Measurements from ENCODE around the gene BORCS6.

BORCS6 gene

DNA sequence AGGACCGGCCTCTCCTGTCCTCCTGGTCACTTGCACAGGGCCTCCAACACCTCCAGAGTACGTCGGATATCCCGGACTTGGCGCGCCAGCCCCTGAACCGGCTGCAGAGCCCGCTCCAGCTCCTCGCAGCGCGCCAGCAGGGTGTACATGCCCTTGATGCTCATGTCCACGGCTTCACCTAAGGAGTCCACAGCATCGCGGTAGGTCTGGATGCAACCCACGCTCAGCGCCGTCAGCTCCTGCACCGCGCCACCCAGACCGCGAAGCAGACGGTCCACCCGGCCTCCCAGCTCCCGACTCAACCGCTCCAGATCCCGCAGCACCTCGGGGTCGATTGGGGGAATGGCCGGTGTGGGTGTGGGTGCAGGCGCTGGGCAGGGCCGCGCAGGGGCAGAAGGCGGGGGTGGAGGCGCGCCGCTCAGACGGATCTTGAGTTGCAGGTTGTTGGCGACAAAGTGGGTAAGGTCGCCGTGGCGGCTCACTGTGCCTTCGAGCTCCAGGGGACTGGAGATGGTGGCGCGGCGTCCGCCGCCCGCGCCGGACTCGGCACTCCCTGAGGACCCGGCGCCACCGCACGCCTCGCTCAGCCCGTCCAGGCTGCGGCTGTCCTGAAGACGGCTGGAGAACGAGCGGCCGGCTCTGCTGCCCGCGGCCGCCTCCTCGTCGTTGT, 804 bp downstream of the BORCS6 start:
- peaks cover 0 to 16% (median 3%) of the 10 kb centered on the region in 3 experiments for H3K27me3 ChIP-seq (ENCODE audit: control insufficient read depth in 3 of 3, insufficient read depth in 3 of 3, low read depth in 1 of 3, low read length in 3 of 3)
- no peak overlapping the region for H3K27ac ChIP-seq (replicated peaks; ENCODE audit: low read length)
- DNase-seq (ENCODE audit: low spot score), result no peak
- no peaks in the 10 kb centered on the region for H3K36me3 ChIP-seq (replicated peaks in 1 of 2; ENCODE audit: control insufficient read depth in 2 of 2, insufficient read depth in 2 of 2, low read length in 2 of 2)
- H3K18ac ChIP-seq (ENCODE audit: low read length), result peak overlapping the region; percentile 88
- no peak overlapping the region for H2BK120ac ChIP-seq (ENCODE audit: low read depth, low read length)
- H2BK15ac ChIP-seq (ENCODE audit: low read length), result peak overlapping the region; percentile 79
- H3K4me2 ChIP-seq (ENCODE audit: insufficient read depth, low read length, poor library complexity, severe bottlenecking), result peak overlapping the region; percentile 77
- peak overlapping the region; percentile 69 to 93 for H3K4me3 ChIP-seq (ENCODE audit: low read length in 2 of 2)
- H2BK5ac ChIP-seq (ENCODE audit: low read length), result peak overlapping the region; percentile 87
- no peak overlapping the region for H3K14ac ChIP-seq (ENCODE audit: low read length)
- peak overlapping the region; percentile 90 for H3K23ac ChIP-seq (ENCODE audit: low read depth, low read length, poor library complexity)
- no peak overlapping the region for H4K91ac ChIP-seq (ENCODE audit: low read depth, low read length, poor library complexity)
- H3K79me1 ChIP-seq (ENCODE audit: low read depth, low read length), result peaks cover 9% of the 10 kb centered on the region
- H2AFZ ChIP-seq (ENCODE audit: low read length), result peak overlapping the region; percentile 94
- no peaks in the 10 kb centered on the region for H3K9me3 ChIP-seq (replicated peaks in 1 of 2; ENCODE audit: control insufficient read depth in 2 of 2, insufficient read depth in 1 of 2, low read depth in 1 of 2, low read length in 2 of 2)
- no CpG with 5 or more reads among the region's 67 CpGs for WGBS, 2 donors (ENCODE audit: extremely low coverage in 2 of 2, insufficient read length in 2 of 2, insufficient replicate concordance in 1 of 2)
- no peak overlapping the region for H4K8ac ChIP-seq (ENCODE audit: low read depth, low read length)
- H2AK5ac ChIP-seq (ENCODE audit: low read depth, low read length), result peak overlapping the region; percentile 89
- peak overlapping the region; percentile 87 for H3K4ac ChIP-seq (ENCODE audit: low read length)
- peaks cover 20 to 24% of the 10 kb centered on the region in 2 donors for H3K4me1 ChIP-seq (ENCODE audit: control insufficient read depth in 2 of 2, insufficient read depth in 1 of 2, low read depth in 1 of 2, low read length in 2 of 2)
- H2BK12ac ChIP-seq (ENCODE audit: low read length), result peak overlapping the region; percentile 76
- H3K9ac ChIP-seq (ENCODE audit: low read depth, low read length, poor library complexity), result peak overlapping the region; percentile 93

- Histone ChIP-seq H3K79me1 (ENCODE audit: low read depth, low read length) (peaks cover 9% of the 10 kb centered on the region), H3K4ac (ENCODE audit: low read length) (peak overlapping the region; percentile 61), H3K36me3 (replicated peaks in 1 of 2; ENCODE audit: control insufficient read depth in 2 of 2, insufficient read depth in 2 of 2, low read length in 2 of 2) (no peaks in the 10 kb centered on the region), H2AK5ac (ENCODE audit: low read depth, low read length) (peak overlapping the region; percentile 89), H3K14ac (ENCODE audit: low read length) (no peak overlapping the region), H4K8ac (ENCODE audit: low read depth, low read length) (no peak overlapping the region), H3K27ac (replicated peaks; ENCODE audit: low read length) (no peak overlapping the region), H2BK12ac (ENCODE audit: low read length) (peak overlapping the region; percentile 78), H3K4me3 (ENCODE audit: low read length in 2 of 2) (peak overlapping the region; percentile 46 to 69), H3K4me1 (ENCODE audit: control insufficient read depth in 2 of 2, insufficient read depth in 1 of 2, low read depth in 1 of 2, low read length in 2 of 2) (peaks cover 20 to 24% of the 10 kb centered on the region in 2 donors), H3K9ac (ENCODE audit: low read depth, low read length, poor library complexity) (peak overlapping the region; percentile 51), H2BK120ac (ENCODE audit: low read depth, low read length) (no peak overlapping the region), H4K91ac (ENCODE audit: low read depth, low read length, poor library complexity) (no peak overlapping the region), H3K9me3 (replicated peaks in 1 of 2; ENCODE audit: control insufficient read depth in 2 of 2, insufficient read depth in 1 of 2, low read depth in 1 of 2, low read length in 2 of 2) (no peaks in the 10 kb centered on the region), H3K23ac (ENCODE audit: low read depth, low read length, poor library complexity) (peak overlapping the region; percentile 90), H3K4me2 (ENCODE audit: insufficient read depth, low read length, poor library complexity, severe bottlenecking) (peak overlapping the region; percentile 59), H3K18ac (ENCODE audit: low read length) (peak overlapping the region; percentile 54), H2BK5ac (ENCODE audit: low read length) (no peak overlapping the region), H2BK15ac (ENCODE audit: low read length) (peak overlapping the region; percentile 79), H3K27me3 (ENCODE audit: control insufficient read depth in 3 of 3, insufficient read depth in 3 of 3, low read depth in 1 of 3, low read length in 3 of 3) (peaks cover 0 to 16% (median 3%) of the 10 kb centered on the region in 3 experiments), H2AFZ (ENCODE audit: low read length) (peak overlapping the region; percentile 1)
- no CpG with 5 or more reads among the region's 12 CpGs for WGBS, 2 donors (ENCODE audit: extremely low coverage in 2 of 2, insufficient read length in 2 of 2, insufficient replicate concordance in 1 of 2)
- DNase-seq (ENCODE audit: low spot score), result no peak
Measured at GRCh38 chr17:8188263-8188839, 1.6 kb downstream of the BORCS6 start.

DNA sequence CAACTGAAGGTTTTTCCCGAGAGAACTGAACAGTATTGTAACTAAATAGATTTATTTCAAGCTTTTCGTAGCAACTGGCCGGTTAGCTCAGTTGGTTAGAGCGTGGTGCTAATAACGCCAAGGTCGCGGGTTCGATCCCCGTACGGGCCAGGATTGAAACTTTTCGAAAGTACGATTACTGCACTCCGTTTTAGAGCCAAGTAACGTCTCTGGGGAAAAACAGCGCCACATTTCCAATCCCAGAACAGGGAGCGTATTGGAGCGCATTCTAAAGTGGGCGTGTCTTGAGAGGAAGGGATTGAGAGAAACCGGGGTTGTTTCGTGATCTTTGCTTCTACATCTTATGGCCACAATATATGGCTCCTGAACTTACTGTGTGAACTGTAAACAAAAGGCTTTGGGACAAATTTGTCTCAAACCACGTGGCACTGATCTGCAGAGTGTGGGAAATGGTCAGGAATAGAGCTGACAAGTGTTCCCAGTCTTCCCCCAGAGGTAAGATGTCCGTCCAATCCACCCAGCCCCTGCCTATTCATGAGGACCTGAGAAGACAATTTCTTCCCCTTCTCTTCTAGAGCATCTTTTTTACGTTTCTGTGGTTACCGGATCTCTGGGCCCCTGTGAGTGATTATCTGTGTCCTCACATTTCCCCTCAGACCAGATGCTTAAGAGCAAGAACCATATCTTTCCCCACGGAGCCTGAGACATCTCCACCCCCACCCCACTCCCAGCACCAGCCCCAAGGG, 2.3 kb downstream of the BORCS6 start:
- Histone ChIP-seq H3K9me3 (replicated peaks in 1 of 2; ENCODE audit: control insufficient read depth in 2 of 2, insufficient read depth in 1 of 2, low read depth in 1 of 2, low read length in 2 of 2) (no peaks in the 10 kb centered on the region), H3K23ac (ENCODE audit: low read depth, low read length, poor library complexity) (no peak overlapping the region), H4K91ac (ENCODE audit: low read depth, low read length, poor library complexity) (no peak overlapping the region), H3K27ac (replicated peaks; ENCODE audit: low read length) (peak overlapping the region; percentile 80), H3K4me3 (ENCODE audit: low read length in 2 of 2) (peak overlapping the region; percentile 69 to 98), H4K8ac (ENCODE audit: low read depth, low read length) (no peak overlapping the region), H3K4me2 (ENCODE audit: insufficient read depth, low read length, poor library complexity, severe bottlenecking) (peak overlapping the region; percentile 79), H2BK15ac (ENCODE audit: low read length) (no peak overlapping the region), H3K79me1 (ENCODE audit: low read depth, low read length) (peaks cover 9% of the 10 kb centered on the region), H3K27me3 (ENCODE audit: control insufficient read depth in 3 of 3, insufficient read depth in 3 of 3, low read depth in 1 of 3, low read length in 3 of 3) (peaks cover 0 to 16% (median 3%) of the 10 kb centered on the region in 3 experiments), H2AK5ac (ENCODE audit: low read depth, low read length) (no peak overlapping the region), H2BK5ac (ENCODE audit: low read length) (no peak overlapping the region), H2BK12ac (ENCODE audit: low read length) (no peak overlapping the region), H3K14ac (ENCODE audit: low read length) (no peak overlapping the region), H3K4ac (ENCODE audit: low read length) (no peak overlapping the region), H3K9ac (ENCODE audit: low read depth, low read length, poor library complexity) (peak overlapping the region; percentile 33), H3K18ac (ENCODE audit: low read length) (no peak overlapping the region), H2BK120ac (ENCODE audit: low read depth, low read length) (no peak overlapping the region), H3K4me1 (ENCODE audit: control insufficient read depth in 2 of 2, insufficient read depth in 1 of 2, low read depth in 1 of 2, low read length in 2 of 2) (peaks cover 20 to 23% of the 10 kb centered on the region in 2 donors), H2AFZ (ENCODE audit: low read length) (peak overlapping the region; percentile 1), H3K36me3 (replicated peaks in 1 of 2; ENCODE audit: control insufficient read depth in 2 of 2, insufficient read depth in 2 of 2, low read length in 2 of 2) (no peaks in the 10 kb centered on the region)
- no CpG with 5 or more reads among the region's 25 CpGs for WGBS, 2 donors (ENCODE audit: extremely low coverage in 2 of 2, insufficient read length in 2 of 2, insufficient replicate concordance in 1 of 2)
- peak; percentile 98 for DNase-seq (ENCODE audit: low spot score)
